ENCODE data around the gene MAB21L2.

MAB21L2 gene

GRCh38 chr4:150599547-150599946 is 17.6 kb downstream of the MAB21L2 start:
- no peak overlapping the region for H3K4me3 ChIP-seq (ENCODE audit: low read depth, low read length)
- no peak for DNase-seq (ENCODE audit: low read depth)
- TF ChIP-seq, protein P1, sequence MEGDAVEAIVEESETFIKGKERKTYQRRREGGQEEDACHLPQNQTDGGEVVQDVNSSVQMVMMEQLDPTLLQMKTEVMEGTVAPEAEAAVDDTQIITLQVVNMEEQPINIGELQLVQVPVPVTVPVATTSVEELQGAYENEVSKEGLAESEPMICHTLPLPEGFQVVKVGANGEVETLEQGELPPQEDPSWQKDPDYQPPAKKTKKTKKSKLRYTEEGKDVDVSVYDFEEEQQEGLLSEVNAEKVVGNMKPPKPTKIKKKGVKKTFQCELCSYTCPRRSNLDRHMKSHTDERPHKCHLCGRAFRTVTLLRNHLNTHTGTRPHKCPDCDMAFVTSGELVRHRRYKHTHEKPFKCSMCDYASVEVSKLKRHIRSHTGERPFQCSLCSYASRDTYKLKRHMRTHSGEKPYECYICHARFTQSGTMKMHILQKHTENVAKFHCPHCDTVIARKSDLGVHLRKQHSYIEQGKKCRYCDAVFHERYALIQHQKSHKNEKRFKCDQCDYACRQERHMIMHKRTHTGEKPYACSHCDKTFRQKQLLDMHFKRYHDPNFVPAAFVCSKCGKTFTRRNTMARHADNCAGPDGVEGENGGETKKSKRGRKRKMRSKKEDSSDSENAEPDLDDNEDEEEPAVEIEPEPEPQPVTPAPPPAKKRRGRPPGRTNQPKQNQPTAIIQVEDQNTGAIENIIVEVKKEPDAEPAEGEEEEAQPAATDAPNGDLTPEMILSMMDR (IDR thresholded peaks at IDR 0.05; ENCODE audit: insufficient read depth, low read depth, low read length, missing control alignments): no peak

DNA sequence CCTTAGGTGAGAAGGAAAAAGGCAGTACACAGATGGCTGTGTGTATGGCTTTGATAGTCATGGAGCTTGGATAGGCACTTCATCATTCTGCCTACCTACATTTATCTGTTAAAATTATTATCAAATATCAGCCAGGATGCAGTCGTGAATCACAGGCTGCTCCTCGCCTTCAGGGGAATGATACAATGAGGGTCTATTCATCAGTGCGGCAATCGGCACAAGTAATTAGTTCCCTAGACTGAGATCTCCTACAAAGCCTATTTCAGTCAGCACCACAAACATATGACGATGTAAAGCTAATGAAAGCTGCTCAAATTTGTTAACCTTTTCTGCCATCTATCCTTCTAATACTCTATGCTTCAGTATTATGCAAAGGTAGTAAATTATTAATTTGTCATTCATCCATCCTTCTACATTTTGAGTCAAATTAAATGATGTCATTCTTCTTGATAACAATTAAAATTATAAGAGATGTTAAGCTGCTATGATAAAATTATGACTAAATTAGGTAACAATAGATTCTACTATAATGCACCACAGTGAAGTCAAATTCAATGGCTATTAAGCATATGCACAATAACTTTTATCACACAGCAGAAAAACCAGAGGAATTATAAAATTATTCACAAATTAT is 19.0 kb downstream of the MAB21L2 start:
- no peak for DNase-seq (ENCODE audit: low read depth)
- H3K4me3 ChIP-seq (ENCODE audit: low read depth, low read length): no peak overlapping the region
- TF ChIP-seq, protein P1 (IDR thresholded peaks at IDR 0.05; ENCODE audit: insufficient read depth, low read depth, low read length, missing control alignments): no peak

DNA sequence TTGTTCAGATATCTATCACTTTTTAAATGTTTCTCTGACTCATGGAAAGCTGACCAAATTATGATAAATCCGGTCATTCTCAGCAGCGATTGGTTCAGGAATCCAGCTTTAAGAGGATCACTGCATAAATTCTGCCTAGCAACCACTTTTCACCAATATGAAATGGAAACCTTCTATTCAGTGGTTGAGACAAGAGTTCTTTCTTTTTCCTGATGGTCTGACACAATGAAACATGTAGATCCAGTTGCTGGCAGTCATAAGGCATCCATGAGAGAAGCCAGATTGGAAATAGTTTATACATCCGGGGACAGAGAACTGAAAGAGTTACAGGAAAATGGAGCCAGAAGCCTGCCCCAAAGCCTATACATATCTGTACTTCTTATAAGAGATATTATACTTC is 27.2 kb downstream of the MAB21L2 start:
- no peak for DNase-seq (ENCODE audit: low read depth)
- TF ChIP-seq, protein P1 (IDR thresholded peaks at IDR 0.05; ENCODE audit: insufficient read depth, low read depth, low read length, missing control alignments): no peak
- no peak overlapping the region for H3K4me3 ChIP-seq (ENCODE audit: low read depth, low read length)

GRCh38 chr4:150619042-150619441 is 37.1 kb downstream of the MAB21L2 start:
- TF ChIP-seq, protein P1 (IDR thresholded peaks at IDR 0.05; ENCODE audit: insufficient read depth, low read depth, low read length, missing control alignments): no peak
- no peak for DNase-seq (ENCODE audit: low read depth)
- H3K4me3 ChIP-seq (ENCODE audit: low read depth, low read length): no peak overlapping the region

DNA sequence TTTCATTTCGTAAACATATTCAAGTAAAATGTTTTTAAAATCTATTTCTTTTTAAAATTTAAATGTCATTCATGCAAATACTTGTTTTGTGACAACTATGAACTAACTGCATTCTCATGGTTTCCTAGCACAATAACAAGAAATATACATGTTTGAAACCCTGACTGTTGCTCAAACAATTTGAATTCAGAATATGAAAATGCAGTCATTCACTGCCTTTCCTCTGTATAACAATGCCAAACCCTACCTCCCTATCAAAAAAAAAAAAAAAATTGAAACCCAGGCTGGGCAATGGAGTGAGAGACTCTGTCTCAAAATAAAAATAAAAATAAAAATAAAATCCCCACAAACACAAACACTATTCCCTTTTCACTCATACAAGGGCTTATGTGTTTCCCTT is 42.1 kb downstream of the MAB21L2 start:
- TF ChIP-seq, protein P1 (IDR thresholded peaks at IDR 0.05; ENCODE audit: insufficient read depth, low read depth, low read length, missing control alignments): no peak
- no peak overlapping the region for H3K4me3 ChIP-seq (ENCODE audit: low read depth, low read length)
- no peak for DNase-seq (ENCODE audit: low read depth)

DNA sequence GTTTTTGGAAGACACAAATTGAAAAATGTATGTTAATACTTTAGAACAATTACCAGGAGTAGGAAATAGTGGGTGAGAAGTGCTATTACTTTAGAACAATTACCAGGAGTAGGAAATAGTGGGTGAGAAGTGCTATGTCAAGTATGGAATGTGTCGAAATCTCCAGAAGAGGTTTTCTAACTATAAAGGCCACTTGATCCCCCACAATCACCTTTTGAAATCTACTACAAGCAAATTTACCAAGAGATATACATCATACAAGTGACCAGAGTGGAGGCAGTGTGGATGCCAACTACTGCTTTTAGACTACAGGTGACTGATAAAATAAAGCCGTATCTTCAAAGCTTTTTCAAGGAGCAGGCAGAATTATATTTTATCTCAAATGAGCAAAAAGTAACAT is 43.1 kb downstream of the MAB21L2 start:
- H3K4me3 ChIP-seq (ENCODE audit: low read depth, low read length): no peak overlapping the region
- TF ChIP-seq, protein P1 (IDR thresholded peaks at IDR 0.05; ENCODE audit: insufficient read depth, low read depth, low read length, missing control alignments): no peak
- no peak for DNase-seq (ENCODE audit: low read depth)

GRCh38 chr4:150628073-150628472 is 46.1 kb downstream of the MAB21L2 start:
- TF ChIP-seq, protein P1 (IDR thresholded peaks at IDR 0.05; ENCODE audit: insufficient read depth, low read depth, low read length, missing control alignments): no peak
- DNase-seq (ENCODE audit: low read depth): no peak
- no peak overlapping the region for H3K4me3 ChIP-seq (ENCODE audit: low read depth, low read length)

Measured in GM12865 (cell line).